Peyer's patch (tissue), 4 donors: ENCODE data around the gene CHST4.

Experiments
- POLR2A ChIP-seq, 2 donors: fragments of 450-650 bp; IDR thresholded peaks; one replicate each; pipeline ENCODE4 v1.5.1; 2017; ENCODE audit warnings: antibody characterized with exemption in 2 of 2, mild to moderate bottlenecking in 2 of 2, moderate library complexity in 2 of 2
- TF ChIP-seq, protein P1 (sequence below), 6 experiments: fragments of 450-650 bp in 4 of 6; fragments of 200-600 bp in 2 of 6; sonication (generic) in 1 of 6; IDR thresholded peaks; one replicate each; pipeline ENCODE4 v1.5.1; 2017 to 2019; ENCODE audit warnings: antibody characterized with exemption in 6 of 6, mild to moderate bottlenecking in 3 of 6, moderate library complexity in 1 of 6

DNA sequence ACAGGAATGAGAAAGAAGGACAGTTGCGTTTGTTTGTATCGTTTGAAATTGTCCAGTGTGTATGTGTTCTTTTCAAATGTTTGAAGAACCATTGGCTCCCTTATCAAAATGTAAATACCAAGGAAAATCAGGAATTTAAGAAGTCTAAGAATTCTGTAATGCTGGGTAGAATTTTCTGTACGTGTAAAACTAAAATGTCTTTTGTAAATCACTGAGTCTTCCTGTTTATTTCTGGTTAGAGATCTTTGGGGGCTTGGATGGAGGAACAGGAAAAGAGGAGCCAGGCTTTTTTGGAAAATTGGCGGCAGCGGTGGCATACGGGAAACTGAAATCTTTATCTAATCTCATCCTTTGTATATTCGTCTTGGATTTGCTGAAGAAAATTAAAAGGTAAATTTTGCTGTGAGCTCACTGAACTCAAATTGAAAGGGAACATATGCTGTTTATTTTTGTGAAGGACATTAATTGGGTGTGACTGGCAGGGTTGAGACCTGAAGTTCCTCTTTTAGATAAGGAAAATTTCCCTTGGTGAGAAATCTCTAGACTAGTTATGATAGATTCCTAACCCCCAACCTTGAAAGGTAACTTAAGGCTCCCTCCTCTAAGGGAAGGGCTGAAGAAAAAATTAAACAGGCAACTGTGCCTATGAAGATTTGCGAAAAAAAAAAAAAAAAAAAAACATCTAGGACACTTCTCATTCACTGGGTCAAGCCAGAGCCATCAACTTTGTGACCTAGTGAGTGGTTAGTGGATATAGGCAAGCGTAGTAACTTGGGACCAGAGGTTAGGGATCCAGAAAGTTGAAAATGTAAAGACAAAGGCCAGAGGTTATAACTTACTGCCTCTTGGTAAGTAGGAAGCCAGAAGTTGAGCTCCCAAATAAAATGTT is 39.8 kb downstream of the CHST4 start:
- TF ChIP-seq, protein P1, sequence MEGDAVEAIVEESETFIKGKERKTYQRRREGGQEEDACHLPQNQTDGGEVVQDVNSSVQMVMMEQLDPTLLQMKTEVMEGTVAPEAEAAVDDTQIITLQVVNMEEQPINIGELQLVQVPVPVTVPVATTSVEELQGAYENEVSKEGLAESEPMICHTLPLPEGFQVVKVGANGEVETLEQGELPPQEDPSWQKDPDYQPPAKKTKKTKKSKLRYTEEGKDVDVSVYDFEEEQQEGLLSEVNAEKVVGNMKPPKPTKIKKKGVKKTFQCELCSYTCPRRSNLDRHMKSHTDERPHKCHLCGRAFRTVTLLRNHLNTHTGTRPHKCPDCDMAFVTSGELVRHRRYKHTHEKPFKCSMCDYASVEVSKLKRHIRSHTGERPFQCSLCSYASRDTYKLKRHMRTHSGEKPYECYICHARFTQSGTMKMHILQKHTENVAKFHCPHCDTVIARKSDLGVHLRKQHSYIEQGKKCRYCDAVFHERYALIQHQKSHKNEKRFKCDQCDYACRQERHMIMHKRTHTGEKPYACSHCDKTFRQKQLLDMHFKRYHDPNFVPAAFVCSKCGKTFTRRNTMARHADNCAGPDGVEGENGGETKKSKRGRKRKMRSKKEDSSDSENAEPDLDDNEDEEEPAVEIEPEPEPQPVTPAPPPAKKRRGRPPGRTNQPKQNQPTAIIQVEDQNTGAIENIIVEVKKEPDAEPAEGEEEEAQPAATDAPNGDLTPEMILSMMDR (IDR thresholded peaks at IDR 0.05) = no peak
- no peak for TF ChIP-seq POLR2A (IDR thresholded peaks at IDR 0.05)
